ENCODE results near the gene DPEP2NB. TPM values are rescaled to one million over a fixed set of nuclear protein-coding genes. Genes with fewer than 3 reads are reported as not detected.
"Not testable (repeated sequence)": the region's sequence is repeated elsewhere in the genome, so short reads cannot be mapped to it uniquely, and the experiment has no call there.

Gene DPEP2NB
- total and polyA plus RNA-seq, 4 donors = not detected

DNA sequence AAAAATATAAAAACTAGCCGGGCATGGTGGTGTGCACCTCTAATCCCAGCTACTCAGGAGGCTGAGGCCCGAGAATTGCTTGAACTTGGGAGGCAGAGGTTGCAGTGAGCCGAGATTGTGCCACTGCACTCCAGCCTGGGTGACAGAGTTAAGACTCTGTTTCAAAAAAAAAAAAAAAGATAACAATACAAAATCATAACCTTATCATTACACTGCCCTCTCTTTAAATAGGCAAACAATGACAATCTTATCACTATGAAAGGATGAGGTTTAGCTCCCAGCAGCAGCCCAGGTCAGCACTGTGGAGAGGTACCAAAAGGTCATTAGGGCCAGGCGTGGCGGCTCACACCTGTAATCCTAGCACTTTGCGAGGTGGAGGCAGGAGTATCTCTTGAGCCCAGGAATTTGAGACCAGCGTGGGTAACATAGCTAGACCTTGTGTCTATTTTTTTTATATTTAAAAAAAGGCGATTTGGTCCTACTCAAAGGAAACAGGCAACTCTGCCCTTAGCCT lies 3.5 kb upstream of the DPEP2NB start (continued):
- TF ChIP-seq, protein P1, sequence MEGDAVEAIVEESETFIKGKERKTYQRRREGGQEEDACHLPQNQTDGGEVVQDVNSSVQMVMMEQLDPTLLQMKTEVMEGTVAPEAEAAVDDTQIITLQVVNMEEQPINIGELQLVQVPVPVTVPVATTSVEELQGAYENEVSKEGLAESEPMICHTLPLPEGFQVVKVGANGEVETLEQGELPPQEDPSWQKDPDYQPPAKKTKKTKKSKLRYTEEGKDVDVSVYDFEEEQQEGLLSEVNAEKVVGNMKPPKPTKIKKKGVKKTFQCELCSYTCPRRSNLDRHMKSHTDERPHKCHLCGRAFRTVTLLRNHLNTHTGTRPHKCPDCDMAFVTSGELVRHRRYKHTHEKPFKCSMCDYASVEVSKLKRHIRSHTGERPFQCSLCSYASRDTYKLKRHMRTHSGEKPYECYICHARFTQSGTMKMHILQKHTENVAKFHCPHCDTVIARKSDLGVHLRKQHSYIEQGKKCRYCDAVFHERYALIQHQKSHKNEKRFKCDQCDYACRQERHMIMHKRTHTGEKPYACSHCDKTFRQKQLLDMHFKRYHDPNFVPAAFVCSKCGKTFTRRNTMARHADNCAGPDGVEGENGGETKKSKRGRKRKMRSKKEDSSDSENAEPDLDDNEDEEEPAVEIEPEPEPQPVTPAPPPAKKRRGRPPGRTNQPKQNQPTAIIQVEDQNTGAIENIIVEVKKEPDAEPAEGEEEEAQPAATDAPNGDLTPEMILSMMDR (IDR thresholded peaks at IDR 0.05; ENCODE audit: low read depth, low read length, missing input control) = no peak
- TF ChIP-seq, protein P2, sequence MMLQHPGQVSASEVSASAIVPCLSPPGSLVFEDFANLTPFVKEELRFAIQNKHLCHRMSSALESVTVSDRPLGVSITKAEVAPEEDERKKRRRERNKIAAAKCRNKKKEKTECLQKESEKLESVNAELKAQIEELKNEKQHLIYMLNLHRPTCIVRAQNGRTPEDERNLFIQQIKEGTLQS (IDR thresholded peaks at IDR 0.05) = no peak
- TF ChIP-seq, protein P3, sequence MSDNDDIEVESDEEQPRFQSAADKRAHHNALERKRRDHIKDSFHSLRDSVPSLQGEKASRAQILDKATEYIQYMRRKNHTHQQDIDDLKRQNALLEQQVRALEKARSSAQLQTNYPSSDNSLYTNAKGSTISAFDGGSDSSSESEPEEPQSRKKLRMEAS (IDR thresholded peaks at IDR 0.05) = no peak
- TF ChIP-seq TAF1 (conservative IDR thresholded peaks at IDR 0.05) (no peak), EGR1 (IDR thresholded peaks at IDR 0.05; ENCODE audit: low read depth in 2 of 2) (no peak), NR2F2 (IDR thresholded peaks at IDR 0.05) (no peak), RAD21 (IDR thresholded peaks at IDR 0.05) (no peak), FOXA1 (IDR thresholded peaks at IDR 0.05) (no peak), YY1 (IDR thresholded peaks at IDR 0.05) (no peak), HNF4G (IDR thresholded peaks at IDR 0.05) (no peak)

DNA sequence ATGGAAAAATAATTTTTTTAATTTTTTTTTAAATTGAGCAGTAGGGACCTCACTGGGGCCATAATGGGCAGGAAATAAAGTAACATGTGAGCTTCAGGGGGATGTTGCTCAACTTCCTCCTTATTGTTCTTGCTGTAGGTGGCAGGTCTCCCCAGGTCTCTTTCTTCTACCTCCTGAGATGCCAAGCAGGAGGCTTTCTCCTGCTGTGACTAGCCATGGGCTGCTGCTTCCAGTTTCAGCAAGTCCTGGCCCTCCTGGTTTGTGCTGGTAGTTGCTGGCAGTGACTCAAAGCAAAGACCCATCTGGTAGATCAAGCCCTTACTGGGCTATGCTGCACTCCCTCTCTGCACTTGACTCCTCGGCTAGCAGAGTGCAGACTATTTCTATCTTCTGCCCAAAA lies 2.3 kb downstream of the DPEP2NB start:
- H3K27ac ChIP-seq (ENCODE audit: low read depth in 1 of 2, low read length in 2 of 2) = no peak overlapping the region
- no peaks in the 10 kb centered on the region for H3K9me3 ChIP-seq (ENCODE audit: control insufficient read depth in 4 of 4, low read length in 3 of 4)
- TF ChIP-seq FOXA1 (IDR thresholded peaks at IDR 0.05) (no peak), RXRA (IDR thresholded peaks at IDR 0.05) (no peak), YY1 (IDR thresholded peaks at IDR 0.05) (no peak), TAF1 (conservative IDR thresholded peaks at IDR 0.05) (no peak), EGR1 (IDR thresholded peaks at IDR 0.05; ENCODE audit: low read depth in 2 of 2) (no peak)
- TF ChIP-seq, protein P4, sequence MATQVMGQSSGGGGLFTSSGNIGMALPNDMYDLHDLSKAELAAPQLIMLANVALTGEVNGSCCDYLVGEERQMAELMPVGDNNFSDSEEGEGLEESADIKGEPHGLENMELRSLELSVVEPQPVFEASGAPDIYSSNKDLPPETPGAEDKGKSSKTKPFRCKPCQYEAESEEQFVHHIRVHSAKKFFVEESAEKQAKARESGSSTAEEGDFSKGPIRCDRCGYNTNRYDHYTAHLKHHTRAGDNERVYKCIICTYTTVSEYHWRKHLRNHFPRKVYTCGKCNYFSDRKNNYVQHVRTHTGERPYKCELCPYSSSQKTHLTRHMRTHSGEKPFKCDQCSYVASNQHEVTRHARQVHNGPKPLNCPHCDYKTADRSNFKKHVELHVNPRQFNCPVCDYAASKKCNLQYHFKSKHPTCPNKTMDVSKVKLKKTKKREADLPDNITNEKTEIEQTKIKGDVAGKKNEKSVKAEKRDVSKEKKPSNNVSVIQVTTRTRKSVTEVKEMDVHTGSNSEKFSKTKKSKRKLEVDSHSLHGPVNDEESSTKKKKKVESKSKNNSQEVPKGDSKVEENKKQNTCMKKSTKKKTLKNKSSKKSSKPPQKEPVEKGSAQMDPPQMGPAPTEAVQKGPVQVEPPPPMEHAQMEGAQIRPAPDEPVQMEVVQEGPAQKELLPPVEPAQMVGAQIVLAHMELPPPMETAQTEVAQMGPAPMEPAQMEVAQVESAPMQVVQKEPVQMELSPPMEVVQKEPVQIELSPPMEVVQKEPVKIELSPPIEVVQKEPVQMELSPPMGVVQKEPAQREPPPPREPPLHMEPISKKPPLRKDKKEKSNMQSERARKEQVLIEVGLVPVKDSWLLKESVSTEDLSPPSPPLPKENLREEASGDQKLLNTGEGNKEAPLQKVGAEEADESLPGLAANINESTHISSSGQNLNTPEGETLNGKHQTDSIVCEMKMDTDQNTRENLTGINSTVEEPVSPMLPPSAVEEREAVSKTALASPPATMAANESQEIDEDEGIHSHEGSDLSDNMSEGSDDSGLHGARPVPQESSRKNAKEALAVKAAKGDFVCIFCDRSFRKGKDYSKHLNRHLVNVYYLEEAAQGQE (IDR thresholded peaks at IDR 0.05) = no peak
- TF ChIP-seq, protein P5, sequence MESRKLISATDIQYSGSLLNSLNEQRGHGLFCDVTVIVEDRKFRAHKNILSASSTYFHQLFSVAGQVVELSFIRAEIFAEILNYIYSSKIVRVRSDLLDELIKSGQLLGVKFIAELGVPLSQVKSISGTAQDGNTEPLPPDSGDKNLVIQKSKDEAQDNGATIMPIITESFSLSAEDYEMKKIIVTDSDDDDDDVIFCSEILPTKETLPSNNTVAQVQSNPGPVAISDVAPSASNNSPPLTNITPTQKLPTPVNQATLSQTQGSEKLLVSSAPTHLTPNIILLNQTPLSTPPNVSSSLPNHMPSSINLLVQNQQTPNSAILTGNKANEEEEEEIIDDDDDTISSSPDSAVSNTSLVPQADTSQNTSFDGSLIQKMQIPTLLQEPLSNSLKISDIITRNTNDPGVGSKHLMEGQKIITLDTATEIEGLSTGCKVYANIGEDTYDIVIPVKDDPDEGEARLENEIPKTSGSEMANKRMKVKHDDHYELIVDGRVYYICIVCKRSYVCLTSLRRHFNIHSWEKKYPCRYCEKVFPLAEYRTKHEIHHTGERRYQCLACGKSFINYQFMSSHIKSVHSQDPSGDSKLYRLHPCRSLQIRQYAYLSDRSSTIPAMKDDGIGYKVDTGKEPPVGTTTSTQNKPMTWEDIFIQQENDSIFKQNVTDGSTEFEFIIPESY (IDR thresholded peaks at IDR 0.05) = no peak
- WGBS = 76% methylated on average over 1 of the region's 1 CpG
- H3K4me1 ChIP-seq (ENCODE audit: control insufficient read depth in 4 of 4, insufficient read depth in 4 of 4, low read length in 3 of 4) = no peaks in the 10 kb centered on the region
- no peaks in the 10 kb centered on the region for H3K27me3 ChIP-seq (ENCODE audit: control insufficient read depth in 4 of 4, insufficient read depth in 4 of 4, low read length in 3 of 4)
- DNase-seq (ENCODE audit: low spot score) = no peak
- no peaks in the 10 kb centered on the region for H3K36me3 ChIP-seq (ENCODE audit: control insufficient read depth in 4 of 4, insufficient read depth in 3 of 4, low read depth in 1 of 4, low read length in 3 of 4)
- H3K4me3 ChIP-seq (ENCODE audit: low read depth in 1 of 3, low read length in 3 of 3) = no peak overlapping the region
- no peak overlapping the region for H3K9ac ChIP-seq (ENCODE audit: low read depth in 1 of 2, low read length in 2 of 2)

DNA sequence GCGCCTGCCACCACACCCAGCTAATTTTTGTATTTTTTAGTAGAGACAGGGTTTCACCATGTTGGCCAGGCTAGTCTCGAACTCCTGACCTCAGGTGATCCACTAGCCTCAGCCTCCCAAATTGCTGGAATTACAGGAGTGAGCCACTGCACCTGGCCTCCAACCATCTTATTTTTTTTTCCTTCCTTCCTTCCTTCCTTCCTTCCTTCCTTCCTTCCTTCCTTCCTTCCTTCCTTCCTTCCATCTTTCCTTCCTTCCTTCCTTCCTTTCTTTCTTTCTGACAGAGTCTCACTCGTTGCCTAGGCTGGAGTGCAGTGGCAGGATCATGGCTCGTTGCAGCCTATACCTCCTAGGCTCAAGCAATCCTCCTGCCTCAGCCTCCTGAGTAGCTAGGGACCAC lies 5.8 kb downstream of the DPEP2NB start:
- 78% methylated on average over 4 of the region's 4 CpGs for WGBS
- not testable (repeated sequence) for H3K36me3 ChIP-seq (ENCODE audit: control insufficient read depth in 4 of 4, insufficient read depth in 3 of 4, low read depth in 1 of 4, low read length in 3 of 4); H3K9me3 ChIP-seq (ENCODE audit: control insufficient read depth in 4 of 4, low read length in 3 of 4); H3K27me3 ChIP-seq (ENCODE audit: control insufficient read depth in 4 of 4, insufficient read depth in 4 of 4, low read length in 3 of 4); H3K4me3 ChIP-seq (ENCODE audit: low read depth in 1 of 3, low read length in 3 of 3); H3K27ac ChIP-seq (ENCODE audit: low read depth in 1 of 2, low read length in 2 of 2); H3K4me1 ChIP-seq (ENCODE audit: control insufficient read depth in 4 of 4, insufficient read depth in 4 of 4, low read length in 3 of 4); DNase-seq (ENCODE audit: low spot score); H3K9ac ChIP-seq (ENCODE audit: low read depth in 1 of 2, low read length in 2 of 2)

All from liver (tissue), 9 donors.